ENCODE measurements around the gene ABHD16B.

ABHD16B gene

DNA sequence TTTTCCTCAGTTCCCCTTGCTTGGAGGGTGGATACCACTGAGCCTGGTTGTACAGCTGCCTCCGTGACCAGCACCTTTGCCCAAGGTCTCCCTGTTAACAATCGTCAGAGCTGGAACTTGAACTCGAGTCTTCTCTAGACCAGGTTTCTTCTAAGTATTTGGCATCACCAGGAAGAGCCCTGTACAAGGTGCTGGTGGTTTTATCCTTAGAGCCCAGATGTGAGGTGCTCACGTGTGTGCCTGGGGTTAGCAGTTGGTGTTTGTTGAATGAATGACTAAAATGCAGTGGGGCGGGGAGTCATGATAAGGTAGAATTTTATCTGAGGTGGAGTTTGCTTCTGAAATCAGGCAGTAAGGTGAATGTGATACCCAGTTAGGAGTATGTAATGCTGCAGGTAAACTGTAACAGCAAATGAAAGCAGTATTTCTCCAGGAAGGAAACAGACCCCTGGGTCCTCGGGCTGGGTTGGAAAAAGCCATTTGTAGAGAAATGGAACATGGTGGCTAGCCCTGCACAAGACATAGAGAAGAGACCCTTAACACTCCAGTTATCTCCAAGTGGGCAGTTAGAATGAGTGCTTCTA is 36.8 kb downstream of the ABHD16B start:
- no peak for DNase-seq

DNA sequence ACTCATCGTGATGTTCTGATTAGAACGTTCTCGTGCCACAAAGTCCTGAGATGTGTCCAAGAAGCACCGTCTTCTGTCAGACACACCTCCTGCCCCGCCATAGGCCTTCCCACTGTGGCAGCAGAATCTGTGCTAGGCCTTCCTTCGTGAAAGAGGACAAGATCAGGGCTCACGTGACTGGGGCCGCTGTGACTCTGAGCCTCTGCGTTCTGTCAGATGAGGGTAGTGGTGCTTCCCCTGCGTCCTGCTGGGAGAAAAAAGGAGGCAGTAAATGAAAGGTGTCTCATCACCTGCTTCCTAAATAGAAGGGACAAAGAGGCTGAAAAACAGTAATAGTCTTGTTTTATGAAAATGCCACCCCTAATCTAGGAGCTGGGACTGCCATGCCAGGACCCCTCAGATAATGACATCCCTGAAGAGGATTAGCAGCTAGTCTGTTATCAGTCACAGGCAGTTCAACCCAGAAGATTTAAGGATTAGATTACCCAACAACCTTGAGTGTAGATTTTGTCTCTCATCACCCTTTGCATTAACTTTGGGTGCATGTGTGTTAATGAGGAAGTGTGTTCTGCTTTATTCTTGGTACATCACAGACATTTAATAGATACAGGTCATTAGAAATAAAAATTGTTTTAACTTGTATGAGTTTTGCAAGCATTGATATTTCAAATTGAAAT is 37.7 kb downstream of the ABHD16B start:
- no peak for DNase-seq

DNA sequence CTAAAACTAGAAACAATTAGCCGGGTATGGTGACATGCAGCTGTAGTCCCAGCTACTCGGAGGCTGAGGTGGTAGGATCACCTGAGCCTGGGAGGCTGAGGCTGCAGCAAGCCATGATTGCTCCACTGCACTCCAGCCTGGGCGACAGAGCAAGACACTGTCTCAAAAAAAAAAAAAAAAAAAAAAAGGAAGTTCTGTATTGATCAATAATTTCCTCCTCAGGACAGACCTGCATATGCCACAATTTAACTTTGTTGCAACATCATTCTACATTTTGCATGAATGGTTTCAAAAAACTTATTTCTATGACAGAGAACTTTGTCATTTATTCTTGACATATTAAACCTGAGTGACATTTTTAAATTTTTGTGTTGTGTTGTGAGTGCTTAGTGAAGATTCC is 39.1 kb downstream of the ABHD16B start:
- no peak for DNase-seq

DNA sequence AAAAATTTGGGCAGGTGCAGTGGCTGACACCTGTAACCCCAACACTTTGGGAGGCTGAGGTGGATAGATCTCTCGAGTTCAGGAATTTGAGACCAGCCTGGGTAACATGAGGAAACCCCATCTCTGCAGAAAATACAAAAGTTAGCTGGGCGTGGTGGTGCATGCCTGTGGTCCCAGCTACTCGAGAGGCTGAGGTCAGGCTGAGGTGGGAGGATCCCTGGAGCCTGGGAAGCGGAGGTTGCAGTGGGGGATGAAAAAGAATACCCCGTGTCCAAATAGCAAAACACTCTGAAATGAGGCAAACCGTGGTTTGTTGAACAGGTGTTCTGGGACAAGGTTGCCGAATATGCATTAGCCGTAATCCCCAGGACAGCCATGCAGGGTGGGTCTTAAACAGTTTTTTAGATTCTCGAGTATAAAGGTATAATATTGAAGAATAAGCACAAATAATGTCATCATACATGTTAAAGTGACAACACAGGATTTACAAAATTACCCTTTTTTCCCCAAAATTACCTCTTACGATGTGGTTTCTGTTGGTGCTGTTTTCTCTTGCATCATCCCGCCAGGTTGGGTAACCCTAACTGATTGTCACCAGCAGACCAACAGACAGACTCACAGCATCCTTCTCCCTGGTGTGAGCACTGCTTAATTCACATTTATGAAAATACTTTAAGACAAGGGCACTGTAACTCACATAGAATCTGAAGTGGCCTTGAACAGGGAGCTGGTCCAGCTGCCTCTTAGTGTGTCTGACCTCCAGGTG is 42.7 kb downstream of the ABHD16B start:
- DNase-seq, result no peak

DNA sequence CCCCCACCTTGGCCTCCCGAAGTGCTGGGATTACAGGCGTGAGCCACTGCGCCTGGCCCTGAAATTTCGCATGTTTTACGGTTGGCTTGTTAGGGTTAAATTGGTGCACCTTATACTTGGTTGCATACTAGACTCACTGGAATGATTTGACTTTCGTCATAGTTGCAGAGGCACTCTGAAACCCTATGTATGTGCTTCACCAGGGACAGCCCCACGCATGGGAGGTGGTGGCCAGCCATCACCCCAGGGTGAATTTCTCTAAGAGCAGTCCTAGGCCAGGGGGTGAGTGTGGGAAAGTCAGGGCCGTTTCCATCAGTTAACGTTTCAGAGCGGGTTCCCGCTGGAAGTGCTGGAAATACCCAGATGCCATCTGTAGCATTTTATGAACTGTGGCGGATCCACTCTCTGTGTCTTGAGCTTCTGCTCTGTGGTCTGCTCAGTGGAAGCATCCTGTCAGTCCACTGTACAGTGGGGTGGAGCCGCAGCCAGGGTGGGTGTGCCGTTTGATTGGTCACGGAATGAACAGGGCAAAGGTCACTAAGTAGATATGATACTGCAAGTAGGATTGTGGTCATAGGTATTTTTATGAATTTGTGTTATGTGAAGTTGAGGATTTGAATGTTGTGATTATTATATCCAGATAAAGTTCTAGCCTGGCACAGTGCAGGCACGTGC is 46.8 kb downstream of the ABHD16B start:
- DNase-seq, result no peak

DNA sequence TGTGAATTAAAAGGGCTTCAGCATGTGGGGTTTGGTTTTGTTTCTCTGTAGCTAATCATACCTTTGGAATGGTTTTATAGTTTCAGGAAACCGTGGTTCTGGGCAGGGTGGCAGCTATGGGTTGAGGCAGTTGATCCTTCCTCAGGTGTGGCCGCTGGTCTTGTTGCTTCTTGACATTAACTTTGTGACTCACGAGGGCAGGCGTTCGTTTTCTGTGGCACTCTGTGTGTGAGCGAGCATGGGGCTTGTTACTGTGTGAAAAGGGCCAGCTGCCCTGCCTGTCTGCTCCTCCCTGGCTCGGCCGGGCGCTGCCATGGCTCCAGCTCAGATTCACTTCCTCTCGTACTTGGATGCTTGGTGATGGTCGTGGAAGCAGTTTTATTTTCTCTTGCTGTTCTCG is 49.9 kb downstream of the ABHD16B start:
- DNase-seq, result no peak
